ENCODE data around the gene SLC8A3. TPM values are rescaled to one million over a fixed set of nuclear protein-coding genes. Genes with fewer than 3 reads are reported as not detected.

SLC8A3 gene
- total RNA-seq, 4 donors from 2014 or later, result 0.34 to 1.6 (median 0.73) TPM

GRCh38 chr14:70166530-70167203 is 22.1 kb downstream of the SLC8A3 start:
- TF ChIP-seq, protein P1, sequence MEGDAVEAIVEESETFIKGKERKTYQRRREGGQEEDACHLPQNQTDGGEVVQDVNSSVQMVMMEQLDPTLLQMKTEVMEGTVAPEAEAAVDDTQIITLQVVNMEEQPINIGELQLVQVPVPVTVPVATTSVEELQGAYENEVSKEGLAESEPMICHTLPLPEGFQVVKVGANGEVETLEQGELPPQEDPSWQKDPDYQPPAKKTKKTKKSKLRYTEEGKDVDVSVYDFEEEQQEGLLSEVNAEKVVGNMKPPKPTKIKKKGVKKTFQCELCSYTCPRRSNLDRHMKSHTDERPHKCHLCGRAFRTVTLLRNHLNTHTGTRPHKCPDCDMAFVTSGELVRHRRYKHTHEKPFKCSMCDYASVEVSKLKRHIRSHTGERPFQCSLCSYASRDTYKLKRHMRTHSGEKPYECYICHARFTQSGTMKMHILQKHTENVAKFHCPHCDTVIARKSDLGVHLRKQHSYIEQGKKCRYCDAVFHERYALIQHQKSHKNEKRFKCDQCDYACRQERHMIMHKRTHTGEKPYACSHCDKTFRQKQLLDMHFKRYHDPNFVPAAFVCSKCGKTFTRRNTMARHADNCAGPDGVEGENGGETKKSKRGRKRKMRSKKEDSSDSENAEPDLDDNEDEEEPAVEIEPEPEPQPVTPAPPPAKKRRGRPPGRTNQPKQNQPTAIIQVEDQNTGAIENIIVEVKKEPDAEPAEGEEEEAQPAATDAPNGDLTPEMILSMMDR (IDR thresholded peaks at IDR 0.05), result no peak
- TF ChIP-seq POLR2A (IDR thresholded peaks at IDR 0.05), result no peak
- no peak for DNase-seq (ENCODE audit: low spot score in 2 of 2)
- no peak overlapping the region for H3K4me3 ChIP-seq (ENCODE audit: low read depth, poor library complexity, severe bottlenecking)
- 94 to 97% methylated on average over 9 of the region's 9 CpGs for WGBS, 2 donors
- intact Hi-C loops (cut with DNase I; ENCODE audit: low total_unique reads), result no loop called here

DNA sequence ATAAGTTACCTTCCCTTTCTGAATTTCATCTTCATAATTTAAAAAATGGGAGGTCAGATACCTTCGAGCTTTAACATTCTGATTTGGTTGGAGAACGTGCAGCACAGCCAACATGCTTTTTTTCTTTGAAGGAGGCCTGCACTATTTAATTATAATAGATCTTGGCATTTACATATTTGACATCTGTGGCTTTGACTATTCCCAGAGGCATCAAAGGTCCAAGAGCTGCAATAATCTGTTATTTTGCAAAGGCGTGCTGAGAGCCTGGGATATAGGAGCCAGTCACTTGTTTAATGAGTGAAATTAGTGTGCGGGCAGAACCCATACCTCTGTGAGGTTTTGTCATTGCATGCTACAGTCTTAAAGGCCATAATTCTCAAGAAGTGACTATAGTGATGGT is 26.4 kb downstream of the SLC8A3 start:
- TF ChIP-seq, protein P1 (IDR thresholded peaks at IDR 0.05), result no peak
- TF ChIP-seq POLR2A (IDR thresholded peaks at IDR 0.05), result no peak
- intact Hi-C loops (cut with DNase I; ENCODE audit: low total_unique reads), result no loop called here
- no peak for DNase-seq (ENCODE audit: low spot score in 2 of 2)
- WGBS, 2 donors, result 71 to 74% methylated on average over 4 of the region's 4 CpGs
- no peak overlapping the region for H3K4me3 ChIP-seq (ENCODE audit: low read depth, poor library complexity, severe bottlenecking)

- DNase-seq (ENCODE audit: low spot score in 2 of 2), result no peak
- TF ChIP-seq, protein P1 (IDR thresholded peaks at IDR 0.05), result no peak
- no peak for TF ChIP-seq POLR2A (IDR thresholded peaks at IDR 0.05)
- no peak overlapping the region for H3K4me3 ChIP-seq (ENCODE audit: low read depth, poor library complexity, severe bottlenecking)
- 83 to 91% methylated on average over 3 of the region's 3 CpGs for WGBS, 2 donors
- intact Hi-C loops (cut with DNase I; ENCODE audit: low total_unique reads), result no loop called here
Measured at GRCh38 chr14:70156592-70156991, 32.2 kb downstream of the SLC8A3 start.

GRCh38 chr14:70152704-70153103 is 36.0 kb downstream of the SLC8A3 start:
- 61 to 72% methylated on average over 4 of the region's 4 CpGs for WGBS, 2 donors
- intact Hi-C loops (cut with DNase I; ENCODE audit: low total_unique reads), result no loop called here
- no peak for DNase-seq (ENCODE audit: low spot score in 2 of 2)
- no peak overlapping the region for H3K4me3 ChIP-seq (ENCODE audit: low read depth, poor library complexity, severe bottlenecking)
- no peak for TF ChIP-seq POLR2A (IDR thresholded peaks at IDR 0.05)
- TF ChIP-seq, protein P1 (IDR thresholded peaks at IDR 0.05), result no peak

GRCh38 chr14:70152081-70152480 is 36.7 kb downstream of the SLC8A3 start:
- intact Hi-C loops (cut with DNase I; ENCODE audit: low total_unique reads), result no loop called here
- no peak for DNase-seq (ENCODE audit: low spot score in 2 of 2)
- H3K4me3 ChIP-seq (ENCODE audit: low read depth, poor library complexity, severe bottlenecking), result no peak overlapping the region
- 84 to 94% methylated on average over 3 of the region's 3 CpGs for WGBS, 2 donors
- no peak for TF ChIP-seq POLR2A (IDR thresholded peaks at IDR 0.05)
- TF ChIP-seq, protein P1 (IDR thresholded peaks at IDR 0.05), result no peak
